NCI-H2196 (cell line): ENCODE measurements around the gene OXSR1.
A peak's percentile ranks its signal among the peaks of the same experiment; 100 is the strongest.
"Not testable (repeated sequence)": the region's sequence is repeated elsewhere in the genome, so short reads cannot be mapped to it uniquely, and the experiment has no call there.

ENCODE experiments used
- DNase-seq: peaks from one replicate; lab custom pipeline; 2025; ENCODE audit not compliant: unreplicated experiment; lab: John Stamatoyannopoulos, UW

OXSR1 gene

GRCh38 chr3:38127611-38128302, 37.6 kb upstream of the OXSR1 start:
- DNase-seq = no peak

- DNase-seq = no peak
Observed at GRCh38 chr3:38128303-38128655, 37.1 kb upstream of the OXSR1 start.

GRCh38 chr3:38129058-38129457, 36.3 kb upstream of the OXSR1 start:
- no peak for DNase-seq

- DNase-seq = no peak
Observed at GRCh38 chr3:38130631-38131065, 34.7 kb upstream of the OXSR1 start.

GRCh38 chr3:38131621-38132369, 33.5 kb upstream of the OXSR1 start:
- no peak for DNase-seq

- no peak for DNase-seq
Observed at GRCh38 chr3:38133209-38133556, 32.2 kb upstream of the OXSR1 start.

GRCh38 chr3:38133557-38134405, 31.6 kb upstream of the OXSR1 start:
- no peak for DNase-seq

- not testable (repeated sequence) for DNase-seq
Observed at GRCh38 chr3:38134517-38135143, 30.7 kb upstream of the OXSR1 start.

- DNase-seq = not testable (repeated sequence)
Observed at GRCh38 chr3:38135621-38136277, 29.6 kb upstream of the OXSR1 start.

- DNase-seq = no peak
Observed at GRCh38 chr3:38136393-38136776, 29.0 kb upstream of the OXSR1 start.

- DNase-seq = peak; percentile 88
Observed at GRCh38 chr3:38136777-38137614, 28.3 kb upstream of the OXSR1 start, which contains the start of gene ACAA1. Gene ACAA1 (minus strand): TSS chr3:38137127. CDS start chr3:38137035, 92 bp downstream.

- DNase-seq = no peak
Observed at GRCh38 chr3:38137615-38138348, 27.6 kb upstream of the OXSR1 start.

- DNase-seq = peak; percentile 28
Observed at GRCh38 chr3:38138349-38139190, 26.8 kb upstream of the OXSR1 start, which contains the start of gene MYD88. Gene MYD88 (plus strand): TSS chr3:38138661. CDS start chr3:38138701, 40 bp downstream.

GRCh38 chr3:38139191-38139590, 26.1 kb upstream of the OXSR1 start:
- DNase-seq = no peak

GRCh38 chr3:38139652-38140051, 25.7 kb upstream of the OXSR1 start:
- DNase-seq = no peak

GRCh38 chr3:38140326-38141172, 24.8 kb upstream of the OXSR1 start:
- no peak for DNase-seq
